Panc1 (cell line): ENCODE measurements around the gene LIG4. TPM values are rescaled to one million over a fixed set of nuclear protein-coding genes. Genes with fewer than 3 reads are reported as not detected.

ENCODE experiments used
- ATAC-seq: fragments of 200-7000 bp; cut with Tn5 transposase; 2 replicates; pipeline ENCODE4 v1.9.1; 2020; ENCODE audit warnings: mild to moderate bottlenecking, moderate library complexity
- BruUV-seq: library from RNA; stranded (reverse); fragments of 400-500 nt; replicated peaks from 2 replicates; lab custom pipeline; 2021; lab: Mats Ljungman, UMichigan
- CTCF ChIA-PET: fragments of 300-600 bp; sonication (Branson Sonifier 250); formaldehyde crosslinking; loops from one replicate; lab custom pipeline; 2022; ENCODE audit warnings: antibody characterized with exemption; lab: Charles Lee
- POLR2A ChIA-PET: fragments of 300-600 bp; sonication (Branson Sonifier 250); formaldehyde crosslinking; loops from one replicate; lab custom pipeline; 2022; ENCODE audit warnings: antibody characterized with exemption; lab: Charles Lee
- DNase-seq: peaks from one replicate; pipeline ENCODE4 v3.0.0-alpha.2; 2010; ENCODE audit warnings: low read depth, low spot score
- H3K27ac ChIP-seq: 2 replicates; pipeline ENCODE4 v1.5.1; 2011; ENCODE audit warnings: mild to moderate bottlenecking, low read length, inconsistent platforms
- H3K27me3 ChIP-seq: fragments of 200-500 bp; sonication (Bioruptor generic); 2 replicates; pipeline ENCODE4 v1.6.0; 2014; ENCODE audit warnings: low read length, inconsistent platforms; ENCODE audit not compliant: control insufficient read depth, insufficient read depth
- H3K36me3 ChIP-seq: fragments of 200-500 bp; sonication (Bioruptor generic); 2 replicates; pipeline ENCODE4 v1.5.1; 2014; ENCODE audit warnings: inconsistent platforms, mild to moderate bottlenecking, low read length, moderate library complexity; ENCODE audit not compliant: control insufficient read depth, insufficient read depth
- H3K4me1 ChIP-seq: 2 replicates; pipeline ENCODE4 v1.5.1; 2011; ENCODE audit warnings: inconsistent platforms, mild to moderate bottlenecking, low read length, moderate library complexity; ENCODE audit not compliant: control insufficient read depth, insufficient read depth
- H3K4me3 ChIP-seq, 2 experiments: 2 replicates each; pipeline ENCODE4 v1.5.1; 2011 to 2012; ENCODE audit warnings: low read depth in 2 of 2, low read length in 2 of 2, mild to moderate bottlenecking in 2 of 2, inconsistent platforms in 1 of 2, moderate library complexity in 1 of 2
- H3K9me3 ChIP-seq: fragments of 200-500 bp; sonication (Bioruptor generic); 2 replicates; pipeline ENCODE4 v1.5.1; 2014; ENCODE audit warnings: low read depth, mild to moderate bottlenecking, inconsistent platforms, low read length, moderate library complexity; ENCODE audit not compliant: control insufficient read depth, insufficient read depth
- CTCF ChIP-seq: fragments of 450-650 bp; IDR thresholded peaks from 2 replicates; pipeline ENCODE4 v1.5.1; 2017; ENCODE audit warnings: mild to moderate bottlenecking
- POLR2AphosphoS5 ChIP-seq: IDR thresholded peaks from 2 replicates; pipeline ENCODE4 v1.6.1; 2012; ENCODE audit warnings: mild to moderate bottlenecking, low read depth, low read length, moderate library complexity
- REST ChIP-seq, 2 experiments: IDR thresholded peaks; 2 replicates each; pipeline ENCODE4 v1.6.1; 2011 to 2012; ENCODE audit warnings: low read depth in 2 of 2, control low read depth in 1 of 2, low read length in 1 of 2, mild to moderate bottlenecking in 1 of 2, moderate library complexity in 1 of 2; ENCODE audit not compliant: insufficient read depth in 1 of 2
- SIN3A ChIP-seq: IDR thresholded peaks from 2 replicates; pipeline ENCODE4 v1.6.1; 2012; ENCODE audit warnings: low read depth, mild to moderate bottlenecking, low read length, moderate library complexity, borderline replicate concordance; ENCODE audit not compliant: insufficient read depth
- TCF7L2 ChIP-seq: IDR thresholded peaks from 2 replicates; pipeline ENCODE4 v1.6.1; 2011; ENCODE audit warnings: mild to moderate bottlenecking, low read depth, low read length, inconsistent platforms
- in situ Hi-C: cut with HindIII; loops from 2 replicates; pipeline ENCODE4 v1.10.0; 2016; ENCODE audit warnings: low sequenced_read_pairs, low pct_unique_long_range_greater_than_20kb
- intact Hi-C: fragments of 100-400 bp; cut with micrococcal nuclease; formaldehyde crosslinking; loops from one replicate; pipeline ENCODE4 v1.10.0; 2022; ENCODE audit not compliant: unreplicated experiment
- total RNA-seq: library from RNA; stranded (reverse); gene quantifications from one replicate; pipeline ENCODE4 v1.2.1, GENCODE V29; 2021; ENCODE audit not compliant: unreplicated experiment

Gene LIG4
- total RNA-seq, 1 experiment from 2014 or later, result 8.2 TPM

- intact Hi-C loops, result no loop called here
- ChIA-PET POLR2A (no interaction called here), CTCF (no interaction called here)
- ATAC-seq, result no peak
- no peaks in the 10 kb centered on the region for H3K9me3 ChIP-seq
- H3K27me3 ChIP-seq, result no peaks in the 10 kb centered on the region
- DNase-seq, result no peak
- TF ChIP-seq POLR2AphosphoS5 (no peak), CTCF (no peak), REST (IDR thresholded peaks at IDR 0.05; ENCODE audit: insufficient read depth in 1 of 2, low read depth in 2 of 2, low read length in 1 of 2) (no peak), TCF7L2 (no peak), SIN3A (no peak)
- no peak overlapping the region for H3K4me3 ChIP-seq
- no peaks in the 10 kb centered on the region; the same call in 1 of the 2 replicates for H3K36me3 ChIP-seq
- in situ Hi-C loops, result no loop called here
- BruUV-seq, result no TSS peak
- no peak overlapping the region for H3K27ac ChIP-seq
- H3K4me1 ChIP-seq, result no peaks in the 10 kb centered on the region
Observed at GRCh38 chr13:108230377-108230776, 15.0 kb upstream of the LIG4 start.

- TF ChIP-seq CTCF (peak; percentile 53; the same call in 1 of the 2 replicates), REST (IDR thresholded peaks at IDR 0.05; ENCODE audit: insufficient read depth in 1 of 2, low read depth in 2 of 2, low read length in 1 of 2) (no peak), TCF7L2 (no peak), POLR2AphosphoS5 (no peak), SIN3A (no peak)
- no peak for DNase-seq
- Histone ChIP-seq H3K27ac (no peak overlapping the region), H3K36me3 (no peaks in the 10 kb centered on the region; the same call in 1 of the 2 replicates), H3K9me3 (no peaks in the 10 kb centered on the region), H3K4me1 (no peaks in the 10 kb centered on the region), H3K27me3 (no peaks in the 10 kb centered on the region), H3K4me3 (no peak overlapping the region)
- ATAC-seq, result no peak
- POLR2A ChIA-PET, result no interaction called here
- BruUV-seq, result no TSS peak
- intact Hi-C loops (loop anchor here (5.0 kb wide), 1 partner anchor 670 kb away; no protein-coding TSS in a partner anchor), in situ Hi-C loops (no loop called here)
- CTCF ChIA-PET, result no interaction called here
Observed at GRCh38 chr13:108227651-108228272, 12.4 kb upstream of the LIG4 start.
